ENCODE data around the gene CBX2. TPM values are rescaled to one million over a fixed set of nuclear protein-coding genes. Genes with fewer than 3 reads are reported as not detected.

The CBX2 gene
- total RNA-seq, 4 donors from 2014 or later: 0.34 to 3.0 (median 0.68) TPM

- TF ChIP-seq CTCF (IDR thresholded peaks at IDR 0.05; ENCODE audit: low read depth): no peak
Measured at GRCh38 chr17:79824893-79825579, 47.1 kb downstream of the CBX2 start.

- TF ChIP-seq CTCF (IDR thresholded peaks at IDR 0.05; ENCODE audit: low read depth): no peak
Measured at GRCh38 chr17:79825580-79825921, 47.6 kb downstream of the CBX2 start.

- no peak for TF ChIP-seq CTCF (IDR thresholded peaks at IDR 0.05; ENCODE audit: low read depth)
Measured at GRCh38 chr17:79826204-79826680, 48.3 kb downstream of the CBX2 start.

GRCh38 chr17:79826841-79827578, 49.1 kb downstream of the CBX2 start:
- TF ChIP-seq CTCF (IDR thresholded peaks at IDR 0.05; ENCODE audit: low read depth): no peak

GRCh38 chr17:79829004-79829403, 51.1 kb downstream of the CBX2 start:
- TF ChIP-seq CTCF (IDR thresholded peaks at IDR 0.05; ENCODE audit: low read depth): no peak

- TF ChIP-seq CTCF (IDR thresholded peaks at IDR 0.05; ENCODE audit: low read depth): no peak
Measured at GRCh38 chr17:79829457-79829856, 51.5 kb downstream of the CBX2 start.

- no peak for TF ChIP-seq CTCF (IDR thresholded peaks at IDR 0.05; ENCODE audit: low read depth)
Measured at GRCh38 chr17:79830303-79830702, 52.4 kb downstream of the CBX2 start.

All from subcutaneous adipose tissue (tissue), 4 donors.